Prostate gland (tissue), 2 donors: ENCODE results near the gene CEBPG.

Experiments
- CTCF ChIP-seq, 4 experiments: fragments of 200-600 bp in 2 of 4; fragments of 450-650 bp in 2 of 4; sonication (generic) in 2 of 4; IDR thresholded peaks; 1 replicate in 3 of 4; 2 replicates in 1 of 4; pipeline ENCODE4 v1.5.1; 2016 to 2019; ENCODE audit warnings: antibody characterized with exemption in 4 of 4, mild to moderate bottlenecking in 2 of 4, moderate library complexity in 2 of 4
- POLR2A ChIP-seq: fragments of 450-650 bp; IDR thresholded peaks from one replicate; pipeline ENCODE4 v1.6.1; 2016; ENCODE audit warnings: antibody characterized with exemption, mild to moderate bottlenecking

DNA sequence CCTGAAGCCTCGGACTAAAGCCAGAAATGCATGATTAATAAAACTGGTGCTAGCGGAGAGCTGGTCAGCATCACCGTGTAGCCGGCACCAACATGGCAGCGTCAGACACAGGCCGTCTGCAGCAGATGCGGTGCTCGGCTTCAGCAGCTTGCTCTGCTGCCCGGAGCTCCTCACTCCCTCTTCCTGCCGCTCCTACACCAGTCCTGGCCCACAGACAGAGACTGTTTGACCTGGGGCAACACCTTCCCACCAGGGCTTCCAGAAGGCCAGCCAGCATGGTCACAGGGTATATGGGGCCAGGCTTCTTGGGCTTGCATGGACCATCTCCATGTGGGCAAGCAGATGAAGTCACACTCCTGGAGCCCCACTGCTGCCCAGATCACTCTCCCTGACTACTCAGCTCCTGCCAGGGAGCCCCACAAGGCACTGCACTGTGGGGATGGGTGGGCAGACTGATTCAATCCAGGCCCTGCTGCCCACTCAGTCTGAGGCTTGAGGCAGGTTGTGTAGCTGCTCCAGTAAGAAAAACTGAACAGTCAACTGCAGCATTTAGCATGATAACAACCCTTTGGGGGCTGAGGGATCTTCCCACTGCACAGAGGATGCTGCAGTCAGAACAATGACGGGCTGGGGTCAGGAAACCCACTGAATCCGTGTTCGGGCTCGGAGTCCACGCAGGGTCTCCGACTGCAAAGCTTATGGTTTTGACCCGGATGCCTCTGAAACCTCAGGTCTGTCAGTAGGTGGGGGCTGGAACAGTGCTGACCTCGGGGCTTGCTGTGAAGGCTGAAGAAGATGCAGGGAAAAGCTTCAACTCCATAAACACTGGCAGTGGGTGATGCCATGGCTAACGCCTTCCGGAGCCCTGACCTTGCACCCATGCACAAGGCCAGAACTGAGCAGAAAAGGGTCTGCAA lies 45.6 kb downstream of the CEBPG start:
- no peak for TF ChIP-seq CTCF (IDR thresholded peaks at IDR 0.05)
- TF ChIP-seq POLR2A: no peak
